Left lung (tissue), 10 donors: Measurements from ENCODE around the gene CNTN5. TPM values are rescaled to one million over a fixed set of nuclear protein-coding genes. Genes with fewer than 3 reads are reported as not detected.

Source experiments
- ATAC-seq: fragments of 200-7000 bp; cut with Tn5 transposase; one replicate; pipeline ENCODE4 v1.9.1; 2020; ENCODE audit warnings: moderate library complexity
- DNase-seq, 4 donors: peaks; one replicate each; pipeline ENCODE4 v3.0.0-alpha.2; 2013 to 2020
- H3K27ac ChIP-seq, 2 donors: fragments of 200-600 bp; sonication (generic) in 1 of 2; one replicate each; pipeline versions ENCODE4 v1.5.0 to v1.8.0; 2020 to 2021
- H3K27me3 ChIP-seq, 2 donors: fragments of 200-600 bp; sonication (generic) in 1 of 2; one replicate each; pipeline versions ENCODE4 v1.5.0 to v1.8.0; 2020 to 2021
- H3K36me3 ChIP-seq, 2 donors: fragments of 200-600 bp; sonication (generic) in 1 of 2; one replicate each; pipeline versions ENCODE4 v1.5.0 to v1.8.0; 2020 to 2021
- H3K4me1 ChIP-seq, 2 donors: fragments of 200-600 bp; one replicate each; pipeline ENCODE4 v1.8.0; 2021
- H3K4me3 ChIP-seq, 2 donors: fragments of 200-600 bp; sonication (generic) in 1 of 2; one replicate each; pipeline versions ENCODE4 v1.5.0 to v1.8.0; 2020 to 2021; ENCODE audit warnings: mild to moderate bottlenecking in 1 of 2
- H3K9me3 ChIP-seq, 2 donors: fragments of 200-600 bp; sonication (generic) in 1 of 2; one replicate each; pipeline versions ENCODE4 v1.5.0 to v1.8.0; 2020 to 2021
- CTCF ChIP-seq, 2 donors: fragments of 200-600 bp; sonication (generic) in 1 of 2; IDR thresholded peaks; one replicate each; pipeline versions ENCODE4 v1.5.0 to v1.8.0; 2021; ENCODE audit warnings: antibody characterized with exemption in 2 of 2
- intact Hi-C, 2 donors: fragments of 100-400 bp; cut with DNase I; formaldehyde crosslinking; loops; one replicate each; pipeline versions ENCODE4 v1.11.2 to v1.14.2; 2022
- polyA plus RNA-seq, 6 donors: library from polyadenylated mRNA; unstranded; fragments of 120-200 nt; gene quantifications; one replicate each; pipeline ENCODE4 v1.2.1, GENCODE V29; 2013; ENCODE audit not compliant: insufficient read length in 6 of 6
- total RNA-seq, 2 donors: library from RNA; stranded (reverse); fragmentation: NEBNext Ultra II Directional; extraction: Animal tissue kit (Norgen Biotek cat#: 25700); gene quantifications; one replicate each; pipeline ENCODE4 v1.2.1, GENCODE V29; 2021
- donor health status: DM: no; HTN: yes; CAD: no.
- donor health status: DM: no; HTN: no; CAD: no.

CNTN5 gene
- total and polyA plus RNA-seq, 8 donors: 0.08 to 0.34 (median 0.24) TPM; not detected in 1

GRCh38 chr11:99069856-99070444, 49.2 kb downstream of the CNTN5 start:
- no peaks in the 10 kb centered on the region for H3K27me3 ChIP-seq
- peak overlapping the region; percentile 25 to 26 for H3K4me3 ChIP-seq
- no peaks in the 10 kb centered on the region for H3K4me1 ChIP-seq
- H3K9me3 ChIP-seq: no peaks in the 10 kb centered on the region
- H3K27ac ChIP-seq: no peak overlapping the region
- no peak for TF ChIP-seq CTCF (IDR thresholded peaks at IDR 0.05)
- DNase-seq (peak; percentile 3 to 31 (median 18)), ATAC-seq (peak; percentile 79)
- intact Hi-C loops: no loop called here
- no peaks in the 10 kb centered on the region for H3K36me3 ChIP-seq

DNA sequence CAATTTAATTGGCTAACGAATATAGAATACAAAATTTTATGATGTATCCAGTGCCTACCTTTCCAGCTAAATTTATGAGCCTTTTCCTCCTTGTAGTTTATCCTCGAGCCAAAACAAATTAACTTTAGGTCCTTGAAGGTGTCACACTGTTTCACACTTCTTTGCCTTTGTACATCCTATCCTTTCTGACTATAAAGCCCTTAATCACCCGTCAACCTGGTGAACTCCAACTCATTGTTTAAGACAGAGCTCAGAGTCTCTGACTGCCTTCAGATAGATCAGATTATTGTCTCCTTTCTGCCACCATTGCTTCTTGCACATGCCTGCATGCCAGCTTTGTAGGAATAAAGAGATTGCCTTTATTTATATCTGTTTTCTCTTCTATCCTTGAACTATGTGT, 58.8 kb downstream of the CNTN5 start:
- Histone ChIP-seq H3K36me3 (no peaks in the 10 kb centered on the region), H3K27me3 (no peaks in the 10 kb centered on the region), H3K4me1 (no peaks in the 10 kb centered on the region), H3K4me3 (no peak overlapping the region), H3K27ac (no peak overlapping the region), H3K9me3 (no peaks in the 10 kb centered on the region)
- DNase-seq (no peak), ATAC-seq (no peak)
- intact Hi-C loops: no loop called here
- TF ChIP-seq CTCF (IDR thresholded peaks at IDR 0.05): no peak

- Histone ChIP-seq H3K27ac (no peak overlapping the region), H3K9me3 (no peaks in the 10 kb centered on the region), H3K4me1 (no peaks in the 10 kb centered on the region), H3K27me3 (no peaks in the 10 kb centered on the region), H3K4me3 (no peak overlapping the region), H3K36me3 (no peaks in the 10 kb centered on the region)
- intact Hi-C loops: no loop called here
- TF ChIP-seq CTCF (IDR thresholded peaks at IDR 0.05): no peak
- no peak for DNase-seq
- ATAC-seq: no peak
Observed at GRCh38 chr11:99080154-99080553, 59.4 kb downstream of the CNTN5 start.

DNA sequence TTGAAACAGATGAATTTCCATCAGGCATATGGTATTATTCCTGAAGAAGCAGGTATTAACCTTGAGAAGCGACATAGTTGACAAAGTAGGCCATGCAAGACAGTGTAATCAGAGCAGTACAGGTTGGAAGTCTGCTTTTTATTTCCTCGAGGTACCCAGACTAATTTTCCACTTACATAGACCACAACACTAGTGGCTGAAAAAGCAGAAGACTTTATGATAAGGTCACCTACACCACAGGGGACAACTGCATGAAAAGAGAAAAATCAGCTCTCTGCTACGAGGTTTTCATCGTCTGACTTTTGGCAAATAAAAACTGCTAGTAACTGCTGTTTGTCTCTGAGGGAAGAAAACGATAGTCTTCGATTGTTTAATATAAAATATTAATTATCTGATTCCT, 77.5 kb downstream of the CNTN5 start:
- TF ChIP-seq CTCF (IDR thresholded peaks at IDR 0.05): no peak
- Histone ChIP-seq H3K27me3 (no peaks in the 10 kb centered on the region), H3K27ac (no peak overlapping the region), H3K4me3 (no peak overlapping the region), H3K9me3 (peaks cover 0 to 13% of the 10 kb centered on the region in 2 donors), H3K36me3 (no peaks in the 10 kb centered on the region), H3K4me1 (no peaks in the 10 kb centered on the region)
- no peak for ATAC-seq
- no peak for DNase-seq
- intact Hi-C loops: no loop called here

DNA sequence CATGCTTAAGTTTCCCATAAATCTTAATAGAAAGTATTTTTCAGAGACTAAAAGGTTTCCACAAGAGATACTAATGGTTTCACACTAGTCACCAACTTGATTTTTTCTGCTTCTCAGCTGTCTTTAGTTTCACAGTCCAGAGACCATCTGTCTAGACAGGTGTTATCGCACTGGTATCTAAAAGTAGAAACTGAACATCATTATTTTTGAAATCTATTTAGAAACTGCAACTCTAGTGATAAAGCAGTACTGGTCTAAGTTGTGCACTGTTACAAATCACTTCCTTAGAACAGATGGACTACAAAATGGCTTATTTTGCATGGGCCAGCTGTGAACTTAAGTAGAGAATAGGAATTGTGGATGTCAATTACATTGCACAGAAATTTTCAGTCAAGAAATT, 78.0 kb downstream of the CNTN5 start:
- DNase-seq: no peak
- TF ChIP-seq CTCF (IDR thresholded peaks at IDR 0.05): no peak
- no peak for ATAC-seq
- H3K4me3 ChIP-seq: no peak overlapping the region
- H3K4me1 ChIP-seq: no peaks in the 10 kb centered on the region
- no peak overlapping the region for H3K27ac ChIP-seq
- no peaks in the 10 kb centered on the region for H3K36me3 ChIP-seq
- no peaks in the 10 kb centered on the region for H3K27me3 ChIP-seq
- intact Hi-C loops: no loop called here
- peaks cover 0 to 13% of the 10 kb centered on the region in 2 donors for H3K9me3 ChIP-seq
